GM12891 (cell line): ENCODE measurements around the gene S100A10.

ENCODE experiments used
- PAX5 ChIP-seq: IDR thresholded peaks from 2 replicates; pipeline ENCODE4 v1.6.1; 2011; ENCODE audit warnings: low read length, moderate library complexity, mild to moderate bottlenecking; ENCODE audit not compliant: insufficient read depth, severe bottlenecking
- POLR2A ChIP-seq: IDR thresholded peaks from 2 replicates; pipeline ENCODE4 v1.6.1; 2011; ENCODE audit warnings: low read depth, low read length, control low read depth
- POLR2AphosphoS5 ChIP-seq: IDR thresholded peaks from 2 replicates; pipeline ENCODE4 v1.6.1; 2011; ENCODE audit warnings: low read depth, low read length, control low read depth
- POU2F2 ChIP-seq: IDR thresholded peaks from 2 replicates; pipeline ENCODE4 v1.6.1; 2011; ENCODE audit warnings: low read depth, mild to moderate bottlenecking, control low read depth, low read length, moderate library complexity
- SPI1 ChIP-seq: IDR thresholded peaks from 2 replicates; pipeline ENCODE4 v1.6.1; 2011; ENCODE audit warnings: low read depth, low read length, control low read depth
- TAF1 ChIP-seq: IDR thresholded peaks from 2 replicates; pipeline ENCODE4 v1.6.1; 2011; ENCODE audit warnings: low read depth, low read length, control low read depth

GRCh38 chr1:151958959-151959358 is 34.7 kb downstream of the S100A10 start:
- TF ChIP-seq TAF1 (no peak), SPI1 (no peak), POLR2A (no peak), POLR2AphosphoS5 (no peak), PAX5 (no peak), POU2F2 (no peak)
